Renal cortex interstitium (tissue), 15 donors: ENCODE results near the gene SPANXN4. TPM values are rescaled to one million over a fixed set of nuclear protein-coding genes. Genes with fewer than 3 reads are reported as not detected.

Experiments used
- DNase-seq, 11 donors: peaks; one replicate each; pipeline ENCODE4 v3.0.0-alpha.2; 2013; ENCODE audit warnings: low read depth in 9 of 11, low spot score in 4 of 11; ENCODE audit errors: extremely low read depth in 1 of 11
- long read RNA-seq, 16 experiments: transcript quantifications; one replicate each; lab custom pipeline, GENCODE V29; 2026
- polyA plus RNA-seq, 3 donors: library from polyadenylated mRNA; unstranded; fragments of 120-200 nt; gene quantifications; one replicate each; pipeline ENCODE4 v1.2.1, GENCODE V29; 2013; ENCODE audit not compliant: insufficient read length in 3 of 3

The SPANXN4 gene, protein sequence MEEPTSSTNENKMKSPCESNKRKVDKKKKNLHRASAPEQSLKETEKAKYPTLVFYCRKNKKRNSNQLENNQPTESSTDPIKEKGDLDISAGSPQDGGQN
- not detected for polyA plus RNA-seq
- long read RNA-seq, donor 1: 0 reads
- long read RNA-seq, donor 2: 0 reads
- long read RNA-seq, donor 3: 0 reads
- long read RNA-seq, donor 4: 0 reads
- long read RNA-seq, donor 5: 0 reads
- long read RNA-seq, donor 6: 0 reads
- long read RNA-seq, donor 7: 0 reads
- long read RNA-seq, donor 8: 0 reads
- long read RNA-seq, donor 9: 0 reads
- long read RNA-seq, donor 10: 0 reads
- long read RNA-seq, donor 11: 0 reads
- long read RNA-seq, donor 12: 0 reads
- long read RNA-seq, donor 13: 0 reads
- long read RNA-seq, donor 14: 0 reads
- long read RNA-seq, donor 15: 0 reads
- long read RNA-seq, donor 16: 0 reads

DNA sequence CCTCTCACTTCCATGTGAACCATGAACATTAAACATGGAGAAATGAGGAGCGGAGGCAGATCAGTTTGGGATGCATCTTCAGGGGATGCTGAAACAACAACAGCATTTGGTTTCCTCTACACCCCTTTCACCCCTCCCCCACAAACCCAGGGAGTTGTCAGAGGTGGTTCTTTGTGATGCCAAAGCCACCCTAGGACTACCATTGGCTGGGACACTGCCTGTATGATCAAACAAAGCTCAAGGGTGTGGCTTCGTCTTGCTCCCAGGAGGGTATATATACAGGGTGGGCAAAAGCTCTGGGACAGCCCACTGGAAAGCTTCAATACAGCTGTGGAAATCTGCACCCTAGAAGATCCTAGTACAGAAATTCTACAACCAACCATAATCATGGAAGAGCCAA lies at the start of gene SPANXN4:
Gene SPANXN4 (plus strand): TSS at position 301 of the 400 bp plus-strand sequence. CDS start 87 bp downstream, at position 388.
- no peak for DNase-seq

DNA sequence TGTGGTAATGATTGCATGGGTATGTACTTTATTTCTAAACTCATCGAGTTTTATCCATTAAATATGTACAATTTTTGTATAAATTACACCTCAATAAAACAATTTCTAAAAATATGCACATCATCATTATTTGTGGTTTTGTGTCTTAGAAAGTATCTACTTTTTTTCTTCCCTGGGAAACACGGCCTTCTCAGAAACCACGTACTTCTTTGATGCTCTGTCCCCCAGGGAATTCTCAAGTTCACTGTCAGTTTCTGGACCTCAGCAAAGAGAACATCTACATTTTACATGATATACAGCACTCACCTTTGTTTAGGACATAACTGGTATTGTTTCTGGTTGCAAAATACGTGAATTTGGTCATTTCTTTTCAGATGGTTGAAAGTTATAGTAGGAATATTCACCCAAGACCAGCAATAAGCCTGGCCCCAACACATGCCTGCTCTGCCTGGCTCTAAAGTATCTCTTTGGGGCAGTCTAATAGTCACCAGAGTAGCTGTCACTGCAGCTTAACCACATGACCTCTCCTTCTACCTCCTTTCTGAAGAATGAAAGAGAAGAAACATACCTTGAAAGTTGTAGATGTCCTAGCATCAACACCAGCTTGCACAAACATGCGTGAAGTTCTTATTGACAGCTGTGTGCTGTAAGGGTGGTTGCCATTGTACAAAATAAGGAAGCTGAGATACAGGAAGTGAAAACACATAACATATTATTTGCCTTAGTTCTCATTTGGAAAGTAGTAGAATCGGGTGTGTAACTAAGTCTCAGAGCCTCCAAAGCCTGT lies 48.4 kb upstream of the SPANXN4 start:
- DNase-seq: no peak

DNA sequence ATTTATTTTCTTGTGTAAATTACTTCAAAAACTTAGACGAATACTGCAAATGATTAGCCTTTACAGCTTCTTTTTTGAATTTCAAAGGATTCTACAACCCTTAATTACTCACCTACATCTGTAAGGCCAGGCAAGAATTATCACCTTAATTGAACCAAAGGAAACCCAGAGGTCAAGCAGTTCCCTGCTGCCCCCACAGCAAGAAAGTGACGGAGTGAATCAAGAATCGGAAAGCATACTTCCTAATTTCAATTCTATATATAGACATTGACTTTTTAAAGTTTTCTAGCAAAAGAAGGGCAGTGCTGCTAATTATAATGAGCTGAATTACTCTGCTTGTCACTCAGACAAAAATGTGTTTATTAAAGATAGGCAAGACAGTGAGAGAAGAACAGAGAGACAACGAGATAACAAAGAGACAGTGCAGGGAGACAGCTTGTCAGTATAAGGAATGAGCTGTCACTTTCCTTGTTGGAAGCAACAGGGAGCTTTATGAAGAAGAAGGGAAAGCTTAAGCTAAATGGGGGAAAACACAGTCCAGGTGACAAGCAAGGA lies 47.5 kb upstream of the SPANXN4 start:
- no peak for DNase-seq

DNA sequence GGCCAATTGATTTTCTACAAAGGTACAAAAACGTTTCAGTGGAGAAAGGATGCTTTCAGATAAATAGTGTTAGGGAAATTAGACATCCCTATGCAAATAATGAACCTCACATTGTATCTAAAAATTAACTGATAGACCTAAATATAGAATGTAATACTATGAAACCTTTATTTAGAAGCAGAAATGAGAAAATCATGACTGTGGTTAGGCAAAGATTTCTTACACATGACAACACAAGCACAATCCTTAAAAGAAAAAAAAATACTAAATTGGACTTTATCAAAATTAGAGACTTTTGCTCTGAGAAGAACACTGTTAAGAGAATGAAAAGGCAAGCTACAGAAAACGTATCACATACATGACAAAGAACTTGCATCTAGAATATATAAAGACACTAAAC lies 43.0 kb upstream of the SPANXN4 start:
- DNase-seq: no peak

DNA sequence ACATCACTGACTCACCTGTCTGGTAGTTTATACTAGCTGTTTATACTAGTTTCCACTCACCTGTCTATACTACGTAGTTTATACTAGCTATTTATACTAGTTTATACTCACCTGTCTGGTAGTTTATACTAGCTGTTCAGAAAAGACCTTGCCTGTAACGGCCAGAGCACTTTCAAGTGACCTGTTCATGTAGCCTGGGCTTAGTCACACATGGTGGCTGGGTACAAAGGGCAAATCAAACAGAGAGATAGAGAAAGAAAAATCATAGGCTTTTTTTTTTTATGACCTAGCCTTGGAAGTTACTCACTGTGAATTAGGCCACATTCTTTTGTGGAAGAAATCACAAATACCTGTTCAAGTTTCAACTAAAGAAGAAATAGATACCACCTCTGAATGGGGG lies 30.7 kb upstream of the SPANXN4 start:
- no peak for DNase-seq

DNA sequence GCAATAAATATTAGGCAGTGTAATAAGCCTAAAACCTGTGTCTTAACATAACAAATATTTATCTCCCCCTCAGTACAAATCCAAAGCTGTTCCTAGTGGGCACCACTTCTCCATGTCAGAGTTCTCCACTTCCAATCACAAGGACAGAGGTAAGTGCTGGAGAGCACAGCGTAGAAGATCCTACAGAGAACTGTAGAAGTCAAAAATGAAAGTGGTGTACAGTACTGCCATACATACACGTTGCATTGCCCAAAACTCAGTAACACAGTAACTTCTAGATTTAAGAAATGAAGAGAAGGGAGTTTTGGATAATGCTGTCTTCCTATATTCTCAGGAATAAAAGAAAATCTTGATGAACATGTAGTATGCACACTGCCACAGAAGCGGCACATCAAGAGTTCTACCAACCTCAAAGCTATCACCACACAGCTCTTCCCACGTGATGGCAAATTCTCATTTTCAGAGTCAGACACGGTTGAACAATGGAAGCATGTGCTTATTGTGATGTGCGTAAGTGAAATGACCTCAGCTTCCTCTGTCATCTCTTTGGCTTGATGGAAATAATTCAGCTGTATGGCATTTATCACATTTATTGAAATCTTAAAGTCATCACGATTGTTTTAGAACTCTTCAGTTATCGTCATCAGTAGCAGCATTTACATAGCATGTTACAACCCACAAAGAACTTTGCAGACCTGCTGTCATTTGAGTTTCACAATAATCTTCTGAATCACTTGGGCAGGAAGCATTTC lies 27.1 kb upstream of the SPANXN4 start:
- DNase-seq: no peak

DNA sequence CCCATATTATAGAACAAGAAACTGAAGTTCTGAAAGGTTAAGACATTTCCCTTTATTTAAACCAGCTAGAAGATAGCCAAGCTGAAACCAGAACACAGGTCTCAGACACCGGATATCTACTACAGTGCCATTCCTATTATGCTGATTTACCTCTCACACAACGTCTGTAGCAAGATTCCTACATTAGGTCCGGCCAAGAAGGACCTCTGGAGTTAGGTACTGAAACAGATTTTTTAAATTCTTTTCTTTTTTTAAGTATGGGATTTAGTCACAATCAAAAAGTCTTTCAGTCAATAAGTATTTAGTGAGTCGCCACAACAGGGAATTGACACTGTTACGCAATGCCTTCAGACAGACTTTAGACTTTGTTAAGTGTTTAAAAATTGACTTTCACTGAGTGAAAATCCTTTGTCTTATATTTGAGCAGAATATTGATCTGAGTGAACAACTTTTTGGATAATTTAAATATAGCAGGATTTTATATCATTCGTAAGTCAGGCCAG lies 26.5 kb upstream of the SPANXN4 start:
- DNase-seq: no peak

DNA sequence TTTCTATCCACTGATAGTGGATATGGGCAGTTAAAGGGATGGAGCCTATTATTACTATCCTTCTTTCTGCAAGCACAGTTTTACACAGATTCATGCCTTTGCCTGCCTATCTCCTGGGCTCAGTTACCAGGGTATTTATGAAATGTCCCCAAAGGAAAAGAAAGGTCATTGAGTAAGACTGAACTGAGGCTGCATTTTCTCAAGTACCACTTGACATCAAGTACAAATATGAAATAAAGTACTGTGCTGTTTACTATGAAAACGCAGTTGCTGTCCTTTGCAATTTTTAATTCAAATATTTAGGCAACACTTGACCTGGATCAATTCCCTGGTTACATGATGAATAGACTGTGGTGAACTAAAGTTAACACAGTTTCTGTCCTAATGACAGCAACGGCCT lies 23.5 kb upstream of the SPANXN4 start:
- DNase-seq: no peak

DNA sequence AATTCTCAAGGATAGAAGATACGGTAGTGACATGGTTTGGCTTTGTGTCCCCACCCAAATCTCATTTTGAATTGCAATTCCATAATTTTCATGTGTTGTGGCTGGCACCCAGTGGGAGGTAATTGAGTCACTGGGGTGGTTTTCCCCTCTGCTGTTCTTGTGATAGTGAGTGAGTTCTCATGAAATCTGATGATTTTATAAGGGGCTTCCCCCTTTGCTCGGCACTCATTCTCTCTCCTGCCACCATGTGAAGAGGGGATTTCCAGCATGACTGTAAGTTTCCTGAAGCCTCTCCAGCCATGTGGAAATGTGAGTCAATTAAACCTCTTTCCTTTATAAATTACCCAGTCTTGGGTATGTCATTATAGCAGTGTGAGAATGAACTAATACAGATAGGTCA lies 8.5 kb upstream of the SPANXN4 start:
- DNase-seq: no peak

DNA sequence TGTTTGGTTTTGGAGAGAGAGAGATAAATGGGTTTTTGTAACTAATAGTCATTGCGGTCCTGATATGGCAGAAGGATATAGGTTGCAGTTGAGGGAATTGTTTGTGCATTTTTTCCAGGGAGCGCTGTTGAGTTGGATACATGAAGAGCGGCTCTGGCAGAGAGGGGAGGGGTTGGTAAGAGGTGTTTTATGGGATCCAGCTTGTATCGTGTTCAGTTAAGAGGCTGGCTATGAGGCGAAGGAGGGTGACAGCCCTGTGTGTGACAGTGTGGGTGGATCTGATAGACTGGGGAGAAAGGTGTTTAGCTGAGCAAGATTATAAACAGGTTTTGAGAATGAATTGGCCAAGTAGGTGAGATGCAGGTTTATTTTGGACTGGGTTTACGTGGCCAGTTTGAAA lies 1.5 kb downstream of the SPANXN4 start:
- DNase-seq: peak in 2 of 11 donors; percentile 0 to 7

DNA sequence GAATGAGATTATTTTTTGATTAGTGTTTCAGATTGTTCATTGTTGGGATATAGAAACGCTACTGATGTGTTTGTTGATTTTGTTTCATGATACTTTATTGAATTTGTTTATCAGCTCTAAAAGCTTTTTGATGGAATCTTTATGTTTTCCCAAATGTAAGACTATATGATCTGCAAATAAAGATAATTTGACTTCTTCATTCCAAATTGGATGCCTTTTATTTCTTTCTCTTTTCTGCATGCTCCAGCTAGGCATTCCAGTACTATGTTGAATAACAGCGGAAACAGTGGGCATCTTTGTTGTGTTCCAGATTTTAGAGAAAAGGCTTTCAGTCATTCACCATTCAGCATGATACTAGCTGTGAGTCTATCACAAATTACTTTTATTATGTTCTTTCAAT lies 21.8 kb downstream of the SPANXN4 start:
- no peak for DNase-seq

DNA sequence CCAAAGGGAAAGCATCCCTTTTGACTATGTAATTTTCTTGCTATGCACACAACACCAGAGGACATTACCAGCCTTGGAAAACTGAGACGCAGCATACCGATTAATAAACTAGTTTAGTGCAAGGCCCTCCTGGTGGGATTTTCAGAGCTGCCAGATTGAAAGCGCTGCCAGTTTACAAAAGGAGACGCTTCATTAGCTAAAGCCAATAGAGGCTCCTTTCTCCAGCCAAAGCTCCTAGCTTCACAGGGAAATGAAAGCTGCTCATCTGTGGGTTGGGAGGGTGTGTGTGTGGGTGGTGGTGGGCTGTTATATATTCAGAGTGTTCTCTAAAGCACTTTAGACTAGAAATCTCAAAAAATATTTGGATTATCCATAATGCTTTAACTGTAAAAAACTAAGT lies 32.4 kb downstream of the SPANXN4 start:
- no peak for DNase-seq

DNA sequence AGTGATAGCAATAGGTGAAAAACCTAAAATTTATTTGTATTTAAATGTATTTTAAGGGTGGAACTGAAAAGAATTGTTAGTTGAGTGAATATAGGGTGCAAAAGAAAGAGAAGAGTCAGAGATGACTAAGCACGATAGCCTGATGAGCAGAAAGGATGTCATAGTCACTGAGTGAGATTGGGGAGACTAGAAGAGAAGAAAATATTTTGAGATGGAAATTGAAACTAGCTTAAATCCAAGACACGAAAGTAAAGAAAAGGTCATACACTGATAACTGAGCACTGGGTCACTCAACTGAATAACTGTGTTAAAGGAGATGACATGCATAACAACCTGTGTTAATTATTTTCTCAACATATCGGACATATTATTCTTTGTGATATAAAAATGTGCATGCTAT lies 55.5 kb downstream of the SPANXN4 start:
- no peak for DNase-seq

DNA sequence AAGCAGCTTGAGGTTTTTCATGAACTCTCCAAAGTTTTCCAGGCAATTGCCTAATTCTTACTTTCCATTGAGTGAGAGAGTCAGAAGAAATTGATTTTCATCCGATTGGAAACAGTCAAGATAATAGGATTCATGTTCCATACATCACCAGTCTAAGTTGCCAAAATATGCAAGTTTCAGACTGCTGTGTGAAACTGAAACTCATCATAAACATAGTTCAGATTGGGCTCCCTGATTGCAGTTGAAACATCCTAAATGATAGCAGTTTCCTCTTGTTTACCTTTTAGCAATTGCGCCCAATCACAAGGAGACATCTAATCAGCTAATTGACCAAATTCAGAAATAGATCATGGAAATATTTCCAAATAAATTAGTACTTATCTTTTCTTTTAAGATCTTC lies 56.8 kb downstream of the SPANXN4 start:
- no peak for DNase-seq
